Neutrophil (primary cell): ENCODE data around the gene STARD7.

ENCODE experiments used
- H3K27ac ChIP-seq: fragments of 200-600 bp; sonication (generic); 2 replicates; pipeline ENCODE4 v1.5.1; 2016; ENCODE audit warnings: mild to moderate bottlenecking, moderate library complexity
- H3K27me3 ChIP-seq: fragments of 200-600 bp; sonication (generic); 2 replicates; pipeline ENCODE4 v1.6.0; 2016; ENCODE audit warnings: mild to moderate bottlenecking
- H3K36me3 ChIP-seq: fragments of 200-600 bp; sonication (generic); 2 replicates; pipeline ENCODE4 v1.5.1; 2017
- H3K4me1 ChIP-seq, 2 experiments: fragments of 200-600 bp in 1 of 2; sonication (generic) in 1 of 2; 1 replicate in 1 of 2; 2 replicates in 1 of 2; pipeline versions ENCODE4 v1.5.1 to v1.6.1; 2013 to 2016; ENCODE audit warnings: low read depth in 1 of 2, low read length in 1 of 2, mild to moderate bottlenecking in 1 of 2, moderate library complexity in 1 of 2; ENCODE audit not compliant: control insufficient read depth in 1 of 2, insufficient read depth in 1 of 2
- H3K4me3 ChIP-seq, 2 experiments: fragments of 200-600 bp in 1 of 2; sonication (generic) in 1 of 2; 1 replicate in 1 of 2; 2 replicates in 1 of 2; pipeline ENCODE4 v1.5.1; 2013 to 2016; ENCODE audit warnings: low read depth in 1 of 2, low read length in 1 of 2, mild to moderate bottlenecking in 1 of 2, moderate library complexity in 1 of 2
- H3K9me3 ChIP-seq: fragments of 200-600 bp; sonication (generic); 2 replicates; pipeline ENCODE4 v1.5.1; 2016
- TF ChIP-seq, protein P1 (sequence below): fragments of 200-600 bp; sonication (generic); IDR thresholded peaks from 2 replicates; pipeline ENCODE4 v1.5.1; 2016; ENCODE audit warnings: antibody characterized with exemption

Gene STARD7

GRCh38 chr2:96152304-96153161 lies 56.1 kb downstream of the STARD7 start:
- Histone ChIP-seq H3K27ac (no peak overlapping the region), H3K27me3 (no peaks in the 10 kb centered on the region), H3K9me3 (no peaks in the 10 kb centered on the region), H3K4me1 (peaks cover 17 to 19% of the 10 kb centered on the region in 2 experiments), H3K36me3 (no peaks in the 10 kb centered on the region), H3K4me3 (no peak overlapping the region)
- TF ChIP-seq, protein P1, sequence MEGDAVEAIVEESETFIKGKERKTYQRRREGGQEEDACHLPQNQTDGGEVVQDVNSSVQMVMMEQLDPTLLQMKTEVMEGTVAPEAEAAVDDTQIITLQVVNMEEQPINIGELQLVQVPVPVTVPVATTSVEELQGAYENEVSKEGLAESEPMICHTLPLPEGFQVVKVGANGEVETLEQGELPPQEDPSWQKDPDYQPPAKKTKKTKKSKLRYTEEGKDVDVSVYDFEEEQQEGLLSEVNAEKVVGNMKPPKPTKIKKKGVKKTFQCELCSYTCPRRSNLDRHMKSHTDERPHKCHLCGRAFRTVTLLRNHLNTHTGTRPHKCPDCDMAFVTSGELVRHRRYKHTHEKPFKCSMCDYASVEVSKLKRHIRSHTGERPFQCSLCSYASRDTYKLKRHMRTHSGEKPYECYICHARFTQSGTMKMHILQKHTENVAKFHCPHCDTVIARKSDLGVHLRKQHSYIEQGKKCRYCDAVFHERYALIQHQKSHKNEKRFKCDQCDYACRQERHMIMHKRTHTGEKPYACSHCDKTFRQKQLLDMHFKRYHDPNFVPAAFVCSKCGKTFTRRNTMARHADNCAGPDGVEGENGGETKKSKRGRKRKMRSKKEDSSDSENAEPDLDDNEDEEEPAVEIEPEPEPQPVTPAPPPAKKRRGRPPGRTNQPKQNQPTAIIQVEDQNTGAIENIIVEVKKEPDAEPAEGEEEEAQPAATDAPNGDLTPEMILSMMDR, result no peak

DNA sequence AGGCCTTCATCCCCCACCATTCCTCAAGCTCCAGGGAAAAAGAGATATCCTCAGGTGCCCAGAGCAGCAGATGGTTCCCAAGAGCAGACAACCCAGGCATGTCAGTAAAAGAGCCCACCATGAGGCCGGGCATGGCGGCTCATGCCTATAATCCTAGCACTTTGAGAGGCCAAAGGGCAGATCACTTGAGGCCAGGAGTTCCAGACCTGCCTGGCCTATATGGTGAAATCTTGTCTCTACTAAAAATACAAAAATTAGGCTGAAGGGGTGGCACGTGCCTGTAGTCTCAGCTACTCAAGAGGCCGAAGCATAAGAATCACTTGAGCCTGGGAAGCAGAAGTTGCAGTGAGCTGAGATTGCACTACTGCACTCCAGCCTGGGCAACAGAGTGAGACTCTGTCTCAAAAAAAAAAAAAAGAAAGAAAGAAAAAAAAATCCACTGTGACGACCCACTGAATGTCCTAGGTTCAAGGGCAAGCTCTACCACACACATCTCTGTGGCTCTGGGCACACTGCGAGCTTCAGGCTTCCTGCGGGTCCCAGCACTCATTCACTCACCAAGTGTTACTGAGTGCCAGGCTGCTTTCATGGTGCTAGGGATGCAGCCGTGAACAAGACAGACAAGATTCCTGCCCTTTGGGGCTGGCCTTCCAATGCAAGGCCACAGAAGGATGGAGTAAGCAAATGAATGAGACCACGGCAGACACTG lies 56.9 kb downstream of the STARD7 start:
- H3K27me3 ChIP-seq, result no peaks in the 10 kb centered on the region
- peaks cover 23 to 25% of the 10 kb centered on the region in 2 experiments for H3K4me1 ChIP-seq
- TF ChIP-seq, protein P1, result no peak
- H3K9me3 ChIP-seq, result no peaks in the 10 kb centered on the region
- no peak overlapping the region for H3K4me3 ChIP-seq
- no peak overlapping the region for H3K27ac ChIP-seq
- H3K36me3 ChIP-seq, result no peaks in the 10 kb centered on the region

GRCh38 chr2:96150791-96151594 lies 57.6 kb downstream of the STARD7 start:
- no peak overlapping the region for H3K4me3 ChIP-seq
- H3K4me1 ChIP-seq, result peaks cover 31% of the 10 kb centered on the region in 2 experiments
- TF ChIP-seq, protein P1, result no peak
- H3K36me3 ChIP-seq, result no peaks in the 10 kb centered on the region
- no peaks in the 10 kb centered on the region for H3K27me3 ChIP-seq
- no peaks in the 10 kb centered on the region for H3K9me3 ChIP-seq
- no peak overlapping the region for H3K27ac ChIP-seq

DNA sequence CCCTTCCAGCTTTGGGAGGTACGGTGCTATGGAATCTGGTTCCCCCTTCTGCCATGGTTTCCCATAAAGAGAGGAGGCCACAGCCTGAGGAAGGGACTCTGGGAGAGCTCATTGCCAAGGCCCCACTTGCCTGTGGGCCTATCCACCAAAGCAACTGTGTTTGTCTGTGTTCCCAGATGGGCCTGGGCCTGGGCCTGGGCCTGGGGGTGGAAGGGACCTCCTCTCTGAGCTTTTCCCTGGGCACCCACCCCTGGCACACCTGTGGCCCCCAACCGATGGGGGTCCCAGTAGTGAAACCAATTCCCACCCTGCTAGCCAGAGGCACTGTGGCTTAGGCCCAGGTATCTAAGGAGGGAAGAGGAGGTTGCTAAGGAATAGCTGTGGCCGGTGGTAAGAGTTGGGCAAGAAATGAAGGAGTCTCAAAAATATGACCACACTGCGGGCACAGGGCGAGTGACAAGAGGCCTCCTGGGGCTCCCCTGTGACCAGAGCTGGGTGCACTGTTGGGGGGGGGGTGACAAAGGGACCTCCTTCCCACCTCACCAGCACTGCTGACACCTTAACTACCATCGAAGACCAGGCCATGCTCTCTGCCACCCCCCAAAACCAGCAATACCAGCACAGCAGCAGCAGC lies 58.5 kb downstream of the STARD7 start:
- no peaks in the 10 kb centered on the region for H3K27me3 ChIP-seq
- no peak overlapping the region for H3K4me3 ChIP-seq
- no peaks in the 10 kb centered on the region for H3K9me3 ChIP-seq
- no peak overlapping the region for H3K27ac ChIP-seq
- H3K36me3 ChIP-seq, result no peaks in the 10 kb centered on the region
- TF ChIP-seq, protein P1, result no peak
- H3K4me1 ChIP-seq, result peaks cover 37 to 39% of the 10 kb centered on the region in 2 experiments
